HG02938 (cell line): ENCODE results near the gene PLCH2.
"Not testable (repeated sequence)": the region's sequence is repeated elsewhere in the genome, so short reads cannot be mapped to it uniquely, and the experiment has no call there.

ENCODE experiments used
- ATAC-seq: cut with Tn5 transposase; IDR thresholded peaks from one replicate; pipeline ENCODE4 v1.9.1; 2021; ENCODE audit warnings: mild to moderate bottlenecking, moderate library complexity; ENCODE audit not compliant: unreplicated experiment

Gene PLCH2

DNA sequence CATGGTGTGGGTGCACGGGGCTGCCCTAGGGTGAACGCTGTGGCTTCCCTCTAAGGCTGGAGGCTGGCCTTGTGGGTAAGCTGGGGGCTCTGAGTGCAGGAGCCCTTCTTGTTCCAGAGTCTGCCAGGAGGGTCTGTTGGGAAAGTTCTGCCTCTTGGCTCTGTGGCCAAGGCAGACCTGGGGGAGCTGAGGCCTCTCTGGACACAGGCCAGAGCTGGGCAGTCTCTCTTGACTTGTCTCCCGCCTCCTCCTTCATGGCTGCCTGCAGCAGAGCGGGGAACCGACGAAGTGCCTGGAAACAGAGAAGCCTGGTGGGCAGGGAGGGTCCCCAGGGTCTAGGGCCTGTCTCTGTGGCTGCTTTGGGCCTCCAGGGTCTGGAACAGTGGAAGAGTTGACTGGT lies 33.4 kb upstream of the PLCH2 start:
- ATAC-seq: no peak

DNA sequence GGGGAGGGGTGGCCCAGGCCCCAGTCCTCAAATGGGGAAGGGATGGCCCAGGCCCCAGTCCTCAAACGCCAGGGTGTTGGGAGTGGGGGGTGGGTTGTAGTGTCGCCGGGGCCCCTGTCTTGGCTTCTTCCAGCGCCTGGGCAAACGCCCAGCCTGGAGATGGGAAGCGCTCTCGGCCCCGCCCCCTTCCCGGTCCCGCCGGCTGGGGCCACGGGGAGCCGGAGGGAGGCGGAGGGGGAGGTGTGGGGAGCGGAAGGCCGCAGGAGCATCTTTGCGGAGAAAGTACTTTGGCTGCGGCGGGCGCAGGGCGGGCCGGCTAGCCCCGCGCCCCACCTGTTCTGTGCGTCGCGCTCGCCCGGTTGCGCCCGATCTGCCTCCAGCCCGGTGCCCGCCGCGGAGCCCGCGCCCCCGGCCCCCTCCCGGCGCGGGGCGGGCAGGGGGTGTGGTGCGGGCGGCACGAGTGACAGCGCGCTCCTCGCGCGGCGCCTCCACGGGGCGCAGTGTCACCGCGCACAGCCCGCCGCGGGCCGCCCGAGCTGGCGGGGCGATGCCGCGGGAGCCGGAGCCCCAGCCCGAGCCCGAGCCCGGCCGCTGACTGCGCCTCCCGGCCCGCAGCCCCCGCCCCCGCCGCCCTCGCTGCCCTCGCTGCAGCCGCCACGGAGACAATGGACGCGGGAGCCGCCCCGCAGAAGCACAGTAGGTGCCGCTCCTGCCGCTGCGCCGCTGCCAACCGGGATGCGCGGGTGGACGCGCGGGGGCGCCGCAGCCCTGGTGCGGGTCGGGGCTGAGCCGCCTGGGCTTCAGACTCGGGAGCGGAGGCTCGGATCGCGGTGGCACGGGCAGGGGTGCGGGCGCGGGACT lies 32.6 kb upstream of the PLCH2 start:
- no peak for ATAC-seq

DNA sequence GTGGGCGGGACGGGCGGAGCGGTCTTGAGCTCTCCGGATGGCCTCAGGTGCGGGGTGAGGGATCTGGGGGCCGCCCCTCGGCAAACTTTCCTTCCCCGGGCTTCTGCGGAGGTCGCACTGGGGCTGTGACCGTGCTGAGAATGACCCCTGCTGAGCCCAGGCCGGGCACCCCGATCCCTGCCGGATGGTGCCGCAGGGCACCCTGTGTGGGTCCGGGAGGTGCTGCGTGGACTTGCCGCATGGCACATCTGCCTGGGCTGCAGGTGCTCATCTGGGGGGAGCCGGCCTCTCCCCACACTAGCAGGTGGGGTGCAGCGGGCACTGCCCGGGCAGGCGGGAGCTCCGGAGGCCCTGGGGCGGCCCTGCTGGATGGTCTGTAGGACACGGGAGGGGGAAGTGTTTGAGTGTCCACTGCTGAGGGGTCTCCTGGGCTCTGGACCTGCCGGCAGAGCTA lies 31.9 kb upstream of the PLCH2 start:
- no peak for ATAC-seq

DNA sequence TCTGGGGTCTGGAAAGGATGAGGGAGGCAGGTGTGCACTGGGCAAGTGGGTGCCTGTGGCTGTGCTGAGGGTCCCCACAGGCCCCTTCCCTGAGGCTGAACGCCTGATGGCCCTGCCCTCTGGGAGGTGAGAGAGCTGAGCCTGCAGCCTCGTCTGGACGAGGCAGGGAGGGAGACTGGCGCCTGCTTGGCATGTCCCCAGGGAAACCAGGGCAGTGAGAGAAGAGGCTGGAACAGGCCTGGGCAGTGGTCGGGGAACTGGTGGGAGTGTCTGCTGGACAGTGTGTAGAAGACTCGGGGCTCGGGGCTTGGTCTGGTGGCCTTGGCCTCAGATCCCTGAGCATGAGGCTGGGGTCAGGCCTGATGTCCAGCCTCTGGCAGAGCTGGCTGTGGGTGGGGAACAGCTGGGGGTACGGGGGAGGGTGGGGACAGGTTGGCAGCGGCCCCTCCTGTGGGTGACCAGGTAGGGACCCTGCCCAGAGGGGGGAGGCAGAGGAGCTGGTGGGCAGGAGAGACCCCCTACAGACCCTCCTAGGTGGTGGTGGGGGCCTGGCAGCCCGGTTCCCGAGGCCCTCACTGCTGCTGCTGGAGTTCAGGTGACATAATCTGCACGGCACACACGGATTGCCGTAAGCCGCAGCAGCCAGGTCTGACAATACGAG lies 30.8 kb upstream of the PLCH2 start:
- ATAC-seq: no peak

DNA sequence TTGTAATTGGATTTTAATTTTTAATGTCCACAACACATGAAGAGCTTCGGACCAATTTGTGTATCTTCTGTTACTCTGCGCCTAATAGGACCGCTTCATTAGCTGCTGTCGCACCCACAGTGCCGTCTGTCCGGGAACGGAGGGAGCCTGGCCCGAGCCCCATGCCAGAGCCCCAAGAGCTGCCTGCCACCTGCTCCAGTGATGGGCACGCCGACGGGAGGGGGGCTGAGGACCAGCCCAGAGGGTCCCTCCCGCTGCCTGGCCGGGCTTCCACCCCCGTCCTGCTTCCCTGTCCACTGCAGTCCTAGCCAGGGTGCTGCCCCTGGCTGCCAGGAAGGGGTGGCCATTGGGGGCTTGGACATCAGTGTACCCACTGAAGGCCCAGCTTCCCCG lies 30.3 kb upstream of the PLCH2 start:
- no peak for ATAC-seq

DNA sequence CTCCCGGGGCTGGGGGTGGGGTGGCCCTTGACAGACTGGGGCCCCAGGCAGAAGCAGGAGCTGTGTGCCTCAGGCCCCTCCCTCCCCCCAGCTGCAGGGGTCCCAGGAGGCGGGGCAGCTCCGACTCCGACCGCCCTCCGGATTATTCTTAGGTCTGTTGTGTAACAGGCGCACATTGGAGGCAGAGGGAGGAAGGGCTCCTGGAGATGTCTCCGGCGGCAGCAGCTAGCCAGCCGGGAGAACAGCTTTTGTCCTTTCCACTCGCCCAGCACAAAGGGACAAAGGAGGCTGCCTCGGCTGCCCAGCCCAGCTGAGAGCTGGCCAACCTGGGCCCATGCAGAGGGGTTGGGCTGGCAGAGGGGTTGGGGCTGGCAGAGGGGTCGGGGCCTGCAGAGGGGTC lies 29.7 kb upstream of the PLCH2 start:
- no peak for ATAC-seq

DNA sequence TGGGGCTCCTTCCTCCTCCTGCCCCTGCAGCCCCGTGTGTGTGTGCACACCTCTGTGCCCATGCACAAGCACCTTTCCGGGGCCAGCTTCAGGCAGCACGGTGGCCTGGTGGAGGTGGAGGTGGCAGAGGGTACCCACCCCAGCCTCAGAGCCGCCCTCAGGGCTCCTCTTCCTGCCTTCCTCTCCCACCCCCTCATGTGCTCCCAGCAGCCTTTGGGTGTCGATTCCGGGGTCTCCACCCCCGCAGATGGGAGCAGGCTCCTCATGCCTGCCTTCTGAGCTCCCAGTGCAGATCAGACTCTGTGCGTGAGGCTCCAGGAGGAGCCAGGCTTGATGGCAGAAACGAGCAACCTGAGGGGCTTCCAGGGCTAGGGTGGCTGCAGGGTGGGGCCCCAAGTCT lies 29.2 kb upstream of the PLCH2 start:
- ATAC-seq: no peak

DNA sequence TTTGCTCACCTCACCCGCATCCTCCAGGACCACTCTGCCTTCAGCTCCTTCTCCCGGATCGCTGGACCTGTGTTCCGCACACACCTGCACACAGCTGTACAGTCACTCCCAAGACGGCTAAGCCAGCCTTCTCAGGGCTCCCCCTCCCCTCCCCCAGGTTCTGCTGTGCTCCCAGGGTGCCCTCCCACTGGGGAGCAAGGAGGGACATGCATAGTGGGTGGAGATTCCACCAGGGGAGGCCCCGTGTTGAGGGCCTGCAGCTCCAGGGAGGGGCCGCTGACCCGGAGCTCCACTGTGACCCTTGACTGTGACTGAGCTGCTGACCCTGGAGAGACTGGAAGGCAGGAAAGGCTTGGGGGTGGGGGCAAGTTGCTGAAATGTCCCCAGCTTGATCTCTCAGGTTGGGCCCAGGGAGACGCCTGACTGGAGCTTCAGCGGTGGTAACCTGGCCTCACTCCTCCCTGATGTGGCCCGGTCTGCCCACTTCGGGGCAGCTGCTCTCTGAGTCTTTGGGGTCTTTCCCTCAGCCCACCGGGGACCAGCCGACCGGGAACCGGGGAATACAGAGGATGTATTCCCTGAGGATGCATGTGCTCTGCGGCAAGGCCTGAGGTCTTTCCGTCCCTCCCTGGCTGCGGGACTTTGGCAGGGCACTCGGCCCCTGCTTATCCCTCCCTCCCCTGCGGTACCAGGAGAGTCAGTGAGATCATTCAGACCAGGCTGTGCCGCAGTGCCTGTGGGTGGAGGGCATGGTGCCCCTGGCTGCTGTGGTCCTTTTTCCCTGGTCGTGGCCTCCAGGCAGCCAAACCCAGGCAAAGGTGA lies 28.6 kb upstream of the PLCH2 start:
- no peak for ATAC-seq

DNA sequence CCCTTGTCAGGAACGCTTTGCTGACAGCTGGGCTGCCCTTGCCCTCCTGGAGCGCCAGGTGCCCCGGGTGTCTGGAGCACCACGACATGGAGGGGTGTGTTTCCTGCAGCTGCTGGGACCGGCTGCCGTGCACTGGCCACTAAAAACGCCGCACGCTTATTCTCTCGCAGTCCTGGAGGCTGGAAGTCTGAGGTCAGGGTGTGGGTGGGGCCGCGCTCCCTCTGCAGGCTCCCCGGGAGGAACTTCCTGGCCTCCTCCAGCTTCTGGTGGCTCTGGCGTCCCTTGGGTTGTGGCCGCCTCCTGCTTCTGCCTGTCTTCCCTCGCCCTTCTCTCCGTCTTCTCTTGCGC lies 28.0 kb upstream of the PLCH2 start:
- no peak for ATAC-seq

DNA sequence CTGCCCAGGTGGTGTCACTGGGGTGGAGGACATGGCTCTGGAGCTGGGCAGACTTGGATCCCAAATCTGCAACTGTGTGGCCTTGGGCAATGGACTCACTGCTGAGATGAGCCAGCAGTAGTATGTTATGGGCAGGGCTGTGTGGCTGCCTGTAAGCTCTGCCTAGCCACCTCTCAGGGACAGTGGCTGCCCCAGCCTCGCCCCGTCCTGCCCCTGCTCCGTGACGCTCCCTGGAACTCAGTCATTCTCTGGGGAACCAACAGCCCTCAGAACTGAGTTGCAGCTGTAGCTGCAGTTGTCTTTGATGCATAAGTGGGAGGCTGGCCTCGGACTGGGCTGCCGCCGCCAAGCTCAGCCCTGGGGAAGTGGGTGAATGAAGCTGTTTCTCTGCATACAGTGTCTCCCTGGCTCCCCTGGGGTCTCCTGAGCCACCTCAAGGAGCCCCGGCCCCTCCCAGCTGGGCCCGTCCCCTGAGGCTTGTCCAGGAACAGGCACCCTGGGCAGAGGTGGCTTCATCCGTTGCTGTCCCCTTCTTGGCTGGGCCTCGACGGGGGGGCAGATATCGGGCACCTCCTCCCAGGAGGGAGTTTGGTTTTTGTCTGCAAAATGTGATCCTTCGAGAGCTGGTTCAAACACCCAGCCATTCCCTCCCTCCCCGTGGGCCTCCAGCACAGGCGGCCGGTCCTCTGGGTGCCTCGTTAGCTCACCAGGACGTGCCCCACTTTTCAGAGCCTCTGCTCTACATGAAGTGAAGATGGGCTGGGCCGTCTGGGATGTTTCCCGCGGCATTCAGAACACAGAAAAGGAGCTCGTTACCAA lies 26.2 kb upstream of the PLCH2 start:
- no peak for ATAC-seq

DNA sequence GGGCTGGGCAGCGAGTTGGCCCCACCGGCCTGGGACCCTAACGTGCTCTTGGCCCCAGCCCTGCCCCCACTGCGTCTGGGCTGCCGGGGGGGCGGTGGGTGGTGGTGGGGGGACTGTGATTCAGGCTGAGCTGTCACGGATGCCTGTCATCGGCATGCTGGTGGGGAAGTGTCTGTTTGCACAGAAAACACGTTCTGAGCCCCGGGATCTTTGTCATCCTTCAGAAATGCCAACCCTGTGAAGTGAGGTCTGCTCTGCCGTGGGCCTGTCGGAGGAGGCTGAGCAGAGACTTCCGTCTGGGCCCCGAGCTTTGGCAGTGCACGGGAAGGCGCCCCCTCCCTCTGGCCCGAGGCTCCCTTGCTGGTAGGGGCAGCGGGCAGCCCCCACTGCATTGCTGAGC lies 24.3 kb upstream of the PLCH2 start:
- ATAC-seq: no peak

DNA sequence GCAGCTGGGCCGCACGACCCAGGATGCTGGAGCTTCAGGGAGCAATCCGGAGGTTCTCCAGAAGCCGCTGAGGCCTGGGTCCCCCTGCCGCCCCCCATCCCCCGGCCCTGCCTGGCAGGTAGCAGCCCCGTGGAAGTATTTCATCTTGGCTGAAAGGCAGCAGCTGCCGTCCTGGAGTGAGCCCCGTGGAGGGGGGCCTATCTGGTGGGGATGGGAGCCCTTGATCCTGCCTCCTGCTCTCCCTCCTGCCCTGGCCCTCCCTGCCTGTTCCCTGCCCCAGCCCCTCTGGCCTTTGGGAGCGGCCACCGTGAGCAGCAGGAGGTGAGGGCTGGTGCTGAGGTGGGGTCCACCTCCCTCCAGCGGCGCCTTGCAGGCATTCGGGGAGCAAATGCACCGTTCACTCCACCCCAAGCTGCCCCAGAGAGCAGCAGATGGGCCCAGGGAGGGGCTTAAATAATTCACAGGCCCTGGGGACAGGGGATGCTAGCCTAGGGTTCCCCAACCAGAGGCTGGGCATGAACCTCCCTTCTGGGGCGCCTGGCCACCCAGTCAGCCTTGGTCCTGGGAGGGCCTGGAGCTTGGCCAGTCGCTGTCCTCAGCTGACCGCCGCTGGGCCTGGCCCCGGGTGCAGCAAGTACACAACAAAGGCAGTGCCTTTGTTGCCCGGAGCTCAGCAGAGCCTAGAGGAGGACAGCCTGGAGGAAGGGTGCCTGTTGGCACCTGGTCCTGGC lies 23.7 kb upstream of the PLCH2 start:
- ATAC-seq: no peak

DNA sequence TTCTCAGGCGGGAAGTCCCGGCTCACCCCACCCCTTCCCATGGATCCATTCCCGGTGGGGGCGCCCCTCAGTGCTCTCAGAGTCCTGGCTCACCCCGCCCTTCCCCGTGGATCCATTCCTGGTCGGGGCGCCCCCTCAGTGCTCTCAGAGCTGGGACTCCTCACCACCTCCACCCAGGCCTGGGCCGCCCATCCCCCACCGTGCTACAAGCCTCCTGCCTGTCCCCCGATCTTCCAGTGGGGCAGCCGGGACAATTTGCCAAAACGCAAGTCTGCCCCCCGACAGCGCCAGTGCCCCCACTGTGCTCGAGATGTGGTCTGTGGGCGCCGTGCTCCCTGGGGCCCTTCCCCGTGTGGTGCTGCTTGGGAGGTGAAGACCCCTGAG lies 23.2 kb upstream of the PLCH2 start:
- ATAC-seq: no peak

DNA sequence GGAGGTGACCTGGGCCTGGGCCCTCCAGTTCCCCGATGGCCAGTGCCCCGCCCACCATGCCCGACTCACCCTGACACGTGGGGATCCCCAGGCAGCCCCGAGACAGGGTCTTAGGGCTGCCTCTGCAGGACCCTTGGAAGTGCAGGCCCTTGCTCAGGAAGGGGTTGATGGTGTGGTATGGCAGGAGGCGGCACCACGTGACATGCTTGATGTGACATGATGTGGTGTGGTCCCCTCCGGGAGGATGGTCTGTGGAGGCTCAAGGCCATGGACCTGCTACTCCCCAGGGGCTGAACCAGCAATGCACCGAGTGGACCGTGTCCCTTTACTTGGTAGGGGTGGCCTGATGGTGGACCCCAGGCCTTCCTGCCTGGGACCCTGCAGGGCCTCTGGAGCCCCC lies 21.9 kb upstream of the PLCH2 start:
- no peak for ATAC-seq

DNA sequence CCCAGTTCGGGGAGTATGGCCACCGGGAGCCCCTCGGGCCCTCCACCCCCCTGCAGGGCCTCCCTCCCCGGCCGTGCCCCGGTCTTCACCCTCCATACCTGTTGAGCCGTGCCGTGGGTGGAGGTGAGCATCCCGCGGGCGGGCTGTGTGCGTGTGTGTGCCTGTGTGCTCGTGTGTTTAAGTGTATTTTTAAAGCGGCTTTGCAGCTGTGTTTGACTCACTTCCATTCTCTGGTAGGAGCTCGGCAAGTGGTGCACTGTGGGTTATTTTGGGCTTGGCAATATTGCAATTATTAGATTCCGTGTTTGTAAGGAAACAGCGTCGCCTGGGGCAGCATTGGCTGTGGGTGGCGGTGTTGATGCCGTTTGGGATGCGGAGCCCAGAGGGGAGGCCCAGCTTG lies 20.3 kb upstream of the PLCH2 start:
- ATAC-seq: no peak

DNA sequence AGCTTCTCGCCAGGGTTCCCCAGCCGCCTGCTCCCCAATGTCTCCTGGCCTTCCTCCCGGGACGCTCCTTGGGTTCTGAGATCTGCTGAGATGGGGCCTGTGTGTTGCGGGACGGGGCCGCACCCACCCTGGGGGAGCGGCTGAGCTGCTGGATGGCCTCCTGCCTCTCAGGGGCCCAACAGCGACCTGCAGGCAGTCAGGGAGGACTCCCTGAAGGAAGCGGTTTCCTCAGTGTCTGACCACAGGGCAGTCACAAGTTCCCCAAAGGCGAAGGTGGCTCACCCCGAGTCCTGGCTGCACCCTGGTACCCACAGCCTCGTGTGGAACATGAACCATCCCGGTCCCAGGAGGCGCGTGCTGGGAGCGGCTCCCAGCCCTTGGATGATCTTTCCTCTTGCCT lies 18.6 kb upstream of the PLCH2 start:
- ATAC-seq: no peak

DNA sequence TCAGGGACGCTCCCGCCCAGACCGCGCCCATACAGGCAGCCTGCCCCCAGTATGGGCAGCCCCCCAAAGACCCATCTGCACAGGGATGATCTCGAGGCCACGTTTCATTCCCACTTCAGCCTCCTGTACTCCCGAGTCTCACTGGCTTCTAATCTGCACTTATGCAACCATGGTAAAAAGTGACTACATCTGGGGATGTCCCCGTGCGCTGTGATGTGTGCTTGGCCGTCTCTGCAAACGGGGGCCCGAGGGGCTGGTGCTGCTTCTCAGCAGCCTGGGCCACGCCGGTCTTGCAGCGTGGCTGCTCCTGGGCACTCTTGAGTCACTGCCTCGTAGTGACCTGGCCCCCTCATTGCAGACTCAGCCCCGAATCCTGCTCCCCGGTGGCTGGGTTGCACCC lies 17.4 kb upstream of the PLCH2 start:
- no peak for ATAC-seq

DNA sequence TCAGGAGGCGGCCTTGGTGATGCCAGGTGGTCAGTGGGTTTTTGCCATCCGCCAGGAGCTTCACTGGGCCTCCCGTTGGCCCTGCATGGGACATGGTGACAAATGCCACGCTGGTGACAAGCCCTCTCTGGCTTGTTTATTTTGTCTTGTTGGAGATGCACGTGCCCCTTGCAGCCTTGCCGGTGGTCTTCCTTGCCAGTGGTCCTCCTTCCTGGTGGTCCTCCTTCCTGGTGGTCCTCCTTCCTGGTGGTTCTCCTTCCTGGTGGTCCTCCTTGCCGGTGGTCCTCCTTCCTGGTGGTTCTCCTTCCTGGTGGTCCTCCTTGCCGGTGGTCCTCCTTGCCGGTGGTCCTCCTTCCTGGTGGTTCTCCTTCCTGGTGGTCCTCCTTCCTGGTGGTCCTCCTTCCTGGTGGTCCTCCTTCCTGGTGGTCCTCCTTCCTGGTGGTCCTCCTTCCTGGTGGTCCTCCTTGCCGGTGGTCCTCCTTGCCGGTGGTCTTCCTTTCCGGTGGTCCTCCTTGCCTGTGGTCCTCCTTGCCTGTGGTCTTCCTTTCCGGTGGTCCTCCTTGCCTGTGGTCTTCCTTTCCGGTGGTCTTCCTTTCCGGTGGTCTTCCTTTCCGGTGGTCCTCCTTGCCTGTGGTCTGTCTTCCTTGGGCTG lies 16.9 kb upstream of the PLCH2 start:
- not testable (repeated sequence) for ATAC-seq

DNA sequence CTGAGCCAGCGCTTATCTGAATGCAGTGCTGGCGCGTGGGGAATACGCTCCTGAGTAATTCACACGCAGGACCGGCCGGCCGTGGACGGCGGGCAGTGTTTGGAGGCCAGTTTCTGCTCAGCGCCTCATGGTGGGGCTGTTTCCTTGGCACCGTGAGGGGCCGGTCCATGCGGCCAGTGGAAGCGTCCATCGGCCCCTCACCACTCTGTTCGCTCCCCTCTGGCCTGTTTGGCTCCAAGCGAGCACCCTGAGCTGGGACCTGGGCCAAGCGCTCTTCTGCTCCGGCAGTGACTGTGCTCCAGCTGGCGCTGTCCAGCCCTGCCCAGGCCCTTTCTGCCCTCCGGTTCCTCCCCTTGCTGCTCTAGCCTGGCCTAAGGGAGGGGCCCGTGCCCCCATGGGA lies 16.3 kb upstream of the PLCH2 start:
- no peak for ATAC-seq

DNA sequence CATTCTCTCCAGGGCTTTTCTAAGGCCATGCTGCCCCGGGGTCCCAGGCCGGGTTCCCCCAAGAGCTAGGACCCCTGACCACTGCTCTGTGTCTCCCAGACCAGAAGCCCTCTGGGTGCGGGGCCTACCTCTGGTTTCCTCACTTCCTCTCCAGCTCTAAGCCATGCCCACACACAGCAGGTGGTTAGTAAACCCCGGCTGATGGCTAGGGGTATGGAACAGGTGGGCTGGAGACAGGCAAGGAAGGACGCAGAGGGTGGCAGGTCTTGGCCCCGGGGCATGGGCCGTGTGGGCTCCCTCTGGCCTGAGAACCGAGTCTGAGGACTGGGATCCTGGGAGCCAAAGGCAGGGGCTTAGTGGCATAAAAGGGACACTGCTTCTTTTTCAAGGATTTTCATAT lies 15.9 kb upstream of the PLCH2 start:
- no peak for ATAC-seq
